ENCODE measurements around the gene TMEM255B.
"Not testable (repeated sequence)": the region's sequence is repeated elsewhere in the genome, so short reads cannot be mapped to it uniquely, and the experiment has no call there.

TMEM255B gene

DNA sequence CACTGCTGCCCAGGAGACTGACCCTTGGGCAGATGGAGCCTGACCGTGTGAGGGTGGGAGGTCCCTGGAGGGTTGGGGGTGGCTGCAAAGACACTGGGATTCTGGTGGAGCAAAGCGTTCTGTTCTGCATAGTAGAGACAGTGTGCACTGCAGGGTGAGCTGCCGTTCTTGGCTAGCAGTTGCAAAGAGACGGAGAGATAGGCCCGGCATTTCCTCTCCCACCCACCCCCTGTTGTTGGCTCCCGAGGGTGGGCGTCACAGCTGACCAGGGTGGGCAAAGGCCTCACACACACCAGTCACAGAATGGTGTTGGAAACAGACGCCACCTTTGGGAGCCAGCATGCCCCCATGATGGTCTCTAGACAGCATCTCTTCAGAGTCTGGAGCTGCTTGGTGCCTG lies 11.4 kb downstream of the TMEM255B start:
- no peak for DNase-seq

DNA sequence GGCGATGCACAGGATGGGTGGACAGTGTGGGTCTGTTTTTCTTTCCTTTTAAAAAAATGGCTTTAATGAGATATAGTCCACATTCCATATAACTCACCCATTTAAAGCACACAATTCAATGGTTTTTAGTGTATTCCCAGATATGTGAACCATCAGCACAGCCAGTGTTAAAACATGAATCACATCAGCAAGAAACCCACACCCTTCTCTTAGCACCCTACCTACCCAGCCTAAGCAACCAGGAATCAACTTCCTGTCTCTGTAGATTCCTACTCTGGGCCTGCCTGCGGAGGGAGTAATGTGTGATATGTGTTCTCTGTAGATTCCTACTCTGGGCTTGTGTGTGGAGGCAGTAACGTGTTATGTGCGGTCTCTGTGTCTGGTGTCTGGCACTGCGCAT lies 11.9 kb downstream of the TMEM255B start:
- DNase-seq = no peak

DNA sequence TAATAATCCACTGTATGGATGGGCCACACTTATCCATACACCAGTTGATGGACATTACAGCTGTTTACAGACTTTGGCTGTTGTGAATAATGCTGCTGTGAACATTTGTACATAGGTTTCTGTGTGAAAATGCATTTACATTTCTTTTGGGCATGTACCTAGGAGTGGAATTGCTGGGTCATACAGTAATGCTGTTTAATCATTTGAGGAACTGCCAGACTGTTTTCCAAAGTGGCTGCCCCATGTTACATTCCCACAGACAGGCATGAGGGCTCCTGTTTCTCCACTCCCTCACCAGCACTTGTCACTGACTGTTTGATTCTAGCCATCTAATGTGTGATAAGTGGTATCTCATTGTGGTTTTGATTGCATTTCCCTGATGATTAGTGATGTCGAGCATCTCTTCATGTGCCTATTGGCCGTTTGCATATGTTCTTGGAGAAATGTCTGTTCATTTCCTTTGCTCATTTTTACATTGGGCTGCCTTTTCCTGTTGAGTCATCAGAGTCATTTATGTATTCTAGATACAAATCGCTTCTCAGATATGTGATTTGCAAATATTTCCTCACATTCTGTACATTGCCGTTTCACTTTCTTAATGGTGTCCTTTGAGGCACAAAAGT lies 12.8 kb downstream of the TMEM255B start:
- DNase-seq = no peak

DNA sequence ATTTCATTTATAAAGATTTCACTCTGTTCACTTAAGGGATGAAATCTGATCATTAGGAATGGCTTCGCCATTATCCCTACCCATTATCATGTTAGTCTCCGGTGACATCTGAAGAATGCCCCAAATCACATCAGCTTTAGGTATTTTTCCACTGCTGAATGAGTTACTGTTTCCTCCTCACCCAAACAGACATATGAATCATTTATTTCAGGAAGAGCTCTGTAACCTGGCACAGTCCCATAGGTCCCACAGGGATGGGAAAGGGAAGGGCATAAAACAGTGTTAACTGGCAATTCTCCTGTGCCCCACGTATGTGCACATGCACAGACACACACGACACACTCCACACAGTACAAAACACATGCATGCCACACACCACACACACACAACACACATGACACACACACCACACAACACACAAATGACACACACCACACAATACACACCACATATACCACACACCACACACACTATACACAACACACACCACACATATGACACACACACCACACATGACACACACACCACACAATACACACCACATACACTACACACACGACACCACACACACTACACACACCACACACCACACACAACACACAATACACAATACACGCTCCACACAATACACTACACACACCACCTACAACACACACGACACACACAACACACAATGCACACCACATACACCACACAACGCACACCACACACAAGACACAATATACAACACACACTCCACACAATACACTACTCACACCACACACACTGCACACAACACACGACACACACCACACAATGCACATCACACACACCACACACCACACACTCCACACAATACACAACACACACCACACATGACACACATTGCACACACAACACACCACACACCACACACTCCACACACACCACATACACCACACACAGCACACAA lies 15.4 kb downstream of the TMEM255B start:
- DNase-seq = no peak

DNA sequence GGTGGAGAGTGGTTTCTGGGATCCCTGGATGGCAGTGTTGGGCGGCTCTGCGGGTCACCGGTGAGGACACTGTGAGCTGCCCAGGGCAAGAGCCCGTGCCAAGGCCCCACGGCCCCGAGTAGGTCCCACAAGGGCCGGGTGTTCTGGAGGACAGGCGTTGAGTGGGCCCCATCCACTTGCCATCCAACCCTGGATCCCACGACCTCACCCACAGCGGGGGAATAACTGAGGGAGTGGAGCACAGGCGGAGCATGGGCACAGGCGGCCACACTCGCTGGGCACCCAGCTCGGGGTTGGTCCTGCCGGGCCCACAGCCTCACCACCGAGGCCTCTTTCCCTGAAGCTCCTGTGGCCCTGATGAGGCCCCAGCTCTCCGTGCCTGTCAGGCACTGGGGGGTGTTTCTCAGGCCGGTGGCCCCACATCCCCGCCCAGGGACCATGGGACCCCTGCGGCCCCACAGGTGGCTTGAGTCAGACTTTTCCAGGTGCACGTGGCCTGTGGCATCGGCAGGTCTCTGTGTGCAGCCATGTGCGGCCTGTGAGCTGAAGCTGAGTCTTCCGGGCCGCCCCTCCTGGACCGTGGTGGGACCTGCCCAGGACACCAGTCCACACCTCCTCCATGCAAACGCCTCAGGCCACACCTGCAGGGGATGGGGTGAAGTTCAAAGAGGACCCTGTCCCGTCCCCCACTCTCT lies 16.6 kb downstream of the TMEM255B start:
- DNase-seq = no peak

DNA sequence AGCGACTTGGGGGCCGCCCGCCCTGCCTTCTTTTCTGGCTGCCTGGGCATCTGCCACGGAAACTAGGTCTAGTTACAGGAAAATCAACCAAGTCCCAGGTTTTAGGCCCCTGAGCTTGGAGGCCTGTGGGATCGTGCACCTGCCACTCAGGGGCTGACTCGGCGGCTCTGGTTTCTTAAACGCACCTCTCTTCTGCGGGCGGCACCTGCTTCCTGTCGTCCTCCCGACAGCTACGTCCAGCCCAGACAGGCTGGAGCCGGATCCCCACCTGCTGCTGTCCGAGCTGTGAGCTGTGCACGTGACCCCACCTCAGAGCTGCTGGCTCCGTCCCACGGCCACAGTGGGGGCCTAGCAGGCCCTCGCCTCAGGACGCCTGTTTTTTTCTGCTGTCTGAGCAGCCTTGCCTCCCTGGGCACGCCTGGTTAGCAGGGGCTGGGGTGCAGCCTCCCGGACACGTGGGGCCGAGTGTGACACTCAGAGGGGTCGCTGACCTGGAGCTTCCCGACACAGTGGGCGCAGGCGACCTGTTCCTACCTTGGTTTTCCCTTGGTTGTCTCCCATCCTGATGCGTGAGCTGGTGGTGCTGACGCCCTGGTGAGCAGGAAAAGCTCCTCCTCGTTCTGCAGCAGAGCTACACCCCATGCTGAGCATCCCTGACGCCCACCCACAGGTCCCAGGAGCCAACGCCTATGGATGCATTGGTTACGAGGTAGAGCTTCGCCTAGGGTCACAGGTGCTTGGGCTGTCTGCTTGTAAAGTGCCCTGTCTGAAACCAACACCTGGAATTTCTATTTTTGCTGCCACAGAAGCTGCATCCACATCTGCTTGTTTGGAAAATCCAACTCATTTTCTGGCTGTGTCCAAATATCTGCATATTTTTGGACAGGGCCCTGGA lies 17.5 kb downstream of the TMEM255B start:
- no peak for DNase-seq

DNA sequence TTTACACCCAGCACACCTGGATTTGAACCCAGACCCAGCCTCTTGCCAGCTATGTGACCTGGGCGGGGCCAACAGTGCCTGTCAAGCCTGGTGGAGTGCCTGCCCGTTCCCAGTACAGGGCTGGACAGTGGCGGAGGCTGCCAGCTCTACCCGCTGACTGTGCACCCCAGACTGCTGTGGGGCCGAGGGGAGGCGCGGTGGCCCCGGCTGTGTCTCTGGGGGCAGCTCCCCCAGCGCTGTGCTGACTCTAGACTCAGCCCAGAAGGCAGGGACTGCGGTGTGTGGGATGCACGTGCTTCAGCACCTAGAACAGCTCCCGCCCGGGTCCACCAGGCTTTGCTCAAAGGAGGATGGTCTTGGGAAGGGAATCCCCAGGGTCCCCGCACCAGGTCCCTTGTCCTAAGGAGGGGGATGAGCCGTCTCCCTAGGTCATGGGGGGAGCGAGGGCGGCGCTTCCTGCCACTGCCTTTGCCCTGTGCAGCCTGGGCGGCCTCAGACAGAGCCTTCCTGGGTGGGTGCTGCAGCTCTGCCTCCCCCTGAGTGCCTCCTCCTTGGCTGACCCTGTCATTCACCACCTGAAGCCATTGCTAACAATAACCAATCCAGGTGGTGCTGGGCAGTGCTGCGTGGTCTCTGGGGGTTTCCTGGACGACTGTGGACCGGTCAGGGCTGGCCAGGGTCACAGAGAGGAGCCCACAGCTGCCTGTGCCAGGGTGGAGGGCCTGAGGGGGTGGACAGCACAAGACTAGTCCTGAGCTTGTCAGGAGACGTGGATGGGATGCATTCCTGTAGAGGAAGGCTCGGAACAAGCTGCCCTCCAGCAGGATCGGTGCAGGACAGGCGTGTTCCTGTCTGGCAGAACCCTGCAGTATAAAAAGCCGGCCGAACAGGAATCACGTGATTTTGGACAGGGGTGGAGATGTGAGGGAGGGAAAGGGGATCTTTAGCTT lies 18.6 kb downstream of the TMEM255B start:
- peak; percentile 17 for DNase-seq

DNA sequence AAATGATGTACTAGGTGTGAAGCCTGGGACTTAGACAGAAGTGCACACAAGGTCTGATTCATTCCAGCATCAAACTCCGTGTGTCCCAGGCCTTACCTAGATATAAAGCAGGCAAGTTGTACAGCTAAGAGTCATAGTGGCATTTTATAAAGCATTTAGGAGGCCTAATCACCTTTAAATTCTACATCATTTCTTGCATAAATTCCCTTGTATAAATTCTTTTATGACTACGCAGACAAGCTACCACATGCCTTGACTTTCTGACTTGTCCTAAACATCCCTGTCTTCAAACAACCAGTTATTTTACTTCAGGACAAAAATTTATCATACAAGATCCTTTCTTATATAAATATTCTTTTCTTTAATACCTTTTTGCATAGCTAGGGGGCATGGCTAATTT lies 22.5 kb downstream of the TMEM255B start:
- DNase-seq = no peak

DNA sequence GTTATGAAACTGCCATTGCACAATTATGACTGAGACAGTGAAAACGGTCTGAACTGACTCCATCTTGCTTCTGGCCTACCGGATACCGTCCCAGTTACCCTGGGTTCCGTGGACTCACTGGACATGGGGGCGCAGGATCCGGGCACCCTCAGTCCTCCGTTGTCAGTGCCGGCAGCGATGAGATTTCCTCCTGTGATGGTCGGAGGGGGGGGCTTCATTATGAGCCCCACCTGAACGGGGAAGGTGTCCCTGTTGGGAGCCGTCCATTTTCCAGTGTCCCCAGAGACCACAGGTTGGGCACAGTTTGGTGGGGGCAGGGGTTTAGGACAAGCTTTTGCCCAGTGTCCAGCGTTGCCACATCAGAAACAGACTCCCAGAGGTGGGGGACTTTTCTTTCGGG lies 23.4 kb downstream of the TMEM255B start:
- DNase-seq = no peak

DNA sequence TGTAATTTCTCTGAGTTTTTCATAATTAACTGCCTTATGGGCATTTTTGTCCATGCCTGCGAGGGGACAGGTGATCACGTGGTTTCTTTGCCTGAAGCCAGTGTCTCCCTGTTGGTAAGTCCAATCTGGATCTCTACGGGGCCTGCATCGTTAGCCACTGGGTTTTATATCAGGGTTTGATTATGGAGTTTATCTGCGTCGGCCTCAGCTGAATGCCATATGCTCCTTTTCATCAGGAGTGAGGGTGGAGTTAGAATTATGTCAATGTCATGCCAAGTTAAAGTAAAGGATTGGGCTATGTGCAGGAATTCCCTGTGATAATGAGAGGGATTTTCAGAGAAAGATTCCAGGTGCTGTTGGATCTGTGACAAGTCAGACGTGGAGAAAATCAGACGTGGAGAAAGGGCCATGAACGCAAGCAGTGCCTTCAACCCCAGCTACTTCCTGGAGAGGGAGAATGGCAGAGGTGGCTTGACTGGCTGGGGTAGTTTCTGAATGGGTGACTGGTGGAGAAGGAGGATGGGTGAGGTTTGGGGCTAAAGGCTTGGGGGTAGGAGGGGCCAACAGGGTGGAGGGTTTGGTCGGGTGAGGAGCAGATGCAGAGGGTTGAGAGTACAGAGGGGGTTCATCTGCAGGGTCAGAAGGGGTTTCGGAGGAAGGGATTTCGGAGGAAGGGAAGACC lies 24.3 kb downstream of the TMEM255B start:
- DNase-seq = no peak

DNA sequence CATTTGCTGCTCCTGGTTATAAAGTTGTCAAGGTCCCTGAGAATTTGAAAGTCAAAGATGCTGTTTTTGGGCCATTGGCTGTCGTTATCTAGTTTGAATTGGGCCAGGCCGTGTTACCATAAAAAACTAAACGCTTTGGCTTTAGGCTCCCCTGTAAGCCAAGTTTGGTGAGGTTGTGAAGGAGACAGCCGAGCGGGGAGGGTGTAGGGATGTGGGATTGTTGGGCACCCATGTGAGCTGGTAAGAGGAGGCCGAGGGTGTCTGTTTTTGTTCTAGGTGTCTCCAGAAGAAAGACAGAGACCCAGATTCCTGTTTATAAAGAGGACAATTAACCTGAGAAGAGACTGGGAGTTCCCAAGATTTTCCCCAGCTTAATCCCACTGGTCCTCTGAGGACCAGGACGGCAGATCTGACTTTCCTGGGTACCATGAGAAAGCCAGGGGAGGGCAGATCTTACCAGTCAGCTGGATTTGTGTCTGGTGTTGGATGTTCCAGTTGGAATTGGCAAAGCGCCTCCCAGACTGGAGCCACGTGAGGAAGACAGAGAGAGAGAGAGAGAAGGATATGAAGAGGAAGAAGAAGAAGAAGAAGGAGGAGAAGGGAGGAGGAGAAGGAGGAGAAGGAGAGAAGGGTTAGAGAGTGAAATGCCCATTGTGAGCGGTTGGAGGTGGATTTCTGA lies 25.1 kb downstream of the TMEM255B start:
- DNase-seq = no peak

DNA sequence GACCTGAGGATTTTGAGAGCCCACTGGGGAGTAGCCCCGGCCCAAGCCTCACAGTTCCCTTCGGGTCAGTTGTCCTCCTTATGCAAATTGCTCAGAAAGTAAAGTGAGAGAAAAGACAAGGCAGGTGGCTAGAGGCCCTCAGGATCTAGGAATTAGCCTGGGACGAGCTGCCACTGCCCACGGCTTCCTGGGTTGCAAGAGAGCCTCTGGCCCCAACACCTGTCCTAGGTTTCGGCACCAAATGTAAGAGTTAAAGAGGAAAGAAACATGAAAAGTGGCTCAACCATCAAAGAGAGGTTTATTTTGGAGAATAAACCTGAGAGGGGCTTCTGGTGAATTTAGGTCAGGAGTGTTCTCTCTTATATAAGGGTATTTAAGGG lies 25.6 kb downstream of the TMEM255B start:
- no peak for DNase-seq

DNA sequence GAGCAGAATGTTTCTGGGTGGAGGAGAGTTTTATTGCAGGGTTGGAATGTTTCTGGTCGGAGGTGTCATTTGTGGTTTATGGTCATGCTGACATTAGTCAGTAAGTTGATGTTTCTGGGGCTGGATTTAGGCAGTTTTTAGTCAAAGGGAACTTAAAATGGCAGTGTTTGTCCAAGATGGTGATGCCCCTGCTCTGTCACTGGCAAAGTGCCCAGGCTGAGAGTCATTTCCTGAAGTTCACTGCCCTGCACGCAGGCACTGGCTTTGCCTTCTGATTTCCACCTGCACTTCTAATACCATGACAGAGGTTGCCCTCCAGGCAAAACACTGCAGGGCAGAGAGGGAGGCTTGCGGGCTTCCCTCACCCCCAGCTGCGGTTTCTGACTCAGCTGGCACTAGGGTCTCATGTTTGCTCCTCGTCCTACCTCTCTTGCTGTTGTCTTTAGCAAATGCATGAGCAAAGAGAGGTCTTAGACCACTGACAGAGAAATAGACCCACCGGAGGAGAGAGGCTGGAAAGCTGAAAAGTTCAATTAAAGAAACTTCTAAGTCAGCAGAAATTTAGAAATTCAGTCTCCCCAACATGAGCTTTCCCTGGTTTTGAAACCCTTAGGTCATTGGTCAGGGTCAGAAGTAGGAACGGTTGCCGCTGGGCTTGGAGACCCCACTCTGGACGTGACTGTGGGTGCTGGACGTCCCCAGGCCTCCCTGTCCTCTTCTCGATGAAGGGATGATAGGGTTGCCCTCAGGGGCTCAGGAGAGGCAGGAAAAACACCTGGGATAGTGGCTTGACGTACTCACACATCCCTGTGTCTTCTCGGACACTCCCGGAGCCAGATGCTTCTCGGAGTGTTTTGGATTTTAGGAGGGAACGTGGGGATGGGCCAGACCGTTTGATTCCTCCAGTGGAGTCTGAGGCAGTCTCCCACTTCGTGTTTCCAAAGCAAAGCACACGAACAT lies 26.3 kb downstream of the TMEM255B start:
- DNase-seq = no peak

DNA sequence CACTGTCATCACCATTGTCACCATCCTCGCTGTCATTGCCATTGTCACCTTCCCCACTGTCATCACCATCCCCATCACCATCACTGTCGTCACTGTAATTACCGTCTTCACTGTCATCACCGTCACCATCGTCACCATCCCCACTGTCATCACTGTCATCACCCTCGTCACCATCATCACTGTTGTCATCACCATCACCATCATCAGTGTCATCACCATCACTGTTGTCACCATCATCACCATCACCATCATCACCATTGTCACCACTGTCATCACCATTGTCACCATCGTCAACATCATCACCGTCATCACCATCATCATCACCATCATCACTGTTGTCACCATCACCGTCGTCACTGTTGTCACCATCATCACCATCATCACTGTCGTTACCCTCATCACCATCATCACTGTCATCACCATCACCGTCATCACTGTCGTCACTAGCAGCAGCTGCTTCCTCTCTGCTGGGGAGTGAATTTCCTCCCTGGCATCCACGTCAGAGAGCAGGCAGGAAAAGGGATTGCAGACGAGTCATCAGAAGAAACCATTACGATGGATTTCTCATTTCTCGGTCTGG lies 27.3 kb downstream of the TMEM255B start:
- DNase-seq = no peak

DNA sequence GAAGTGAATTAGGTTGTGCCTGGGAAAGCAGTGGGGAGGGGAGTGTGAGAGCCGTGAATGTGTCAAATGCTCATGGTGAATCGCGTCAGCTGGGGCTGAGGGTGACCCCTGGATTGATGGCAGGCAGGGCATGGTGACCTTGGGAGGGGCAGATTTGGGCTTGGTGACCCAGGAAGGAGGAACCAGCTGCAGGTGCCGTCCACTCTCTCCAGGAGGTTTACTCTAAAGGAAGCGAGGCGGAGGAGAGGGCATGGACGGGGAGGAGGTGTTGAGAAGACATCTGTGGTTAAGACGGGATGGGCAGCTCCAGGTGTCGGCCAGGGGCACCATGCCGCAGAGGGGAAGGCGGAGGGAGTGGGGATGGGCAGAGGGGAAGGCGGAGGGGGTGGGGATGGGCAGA lies 28.7 kb downstream of the TMEM255B start:
- no peak for DNase-seq

DNA sequence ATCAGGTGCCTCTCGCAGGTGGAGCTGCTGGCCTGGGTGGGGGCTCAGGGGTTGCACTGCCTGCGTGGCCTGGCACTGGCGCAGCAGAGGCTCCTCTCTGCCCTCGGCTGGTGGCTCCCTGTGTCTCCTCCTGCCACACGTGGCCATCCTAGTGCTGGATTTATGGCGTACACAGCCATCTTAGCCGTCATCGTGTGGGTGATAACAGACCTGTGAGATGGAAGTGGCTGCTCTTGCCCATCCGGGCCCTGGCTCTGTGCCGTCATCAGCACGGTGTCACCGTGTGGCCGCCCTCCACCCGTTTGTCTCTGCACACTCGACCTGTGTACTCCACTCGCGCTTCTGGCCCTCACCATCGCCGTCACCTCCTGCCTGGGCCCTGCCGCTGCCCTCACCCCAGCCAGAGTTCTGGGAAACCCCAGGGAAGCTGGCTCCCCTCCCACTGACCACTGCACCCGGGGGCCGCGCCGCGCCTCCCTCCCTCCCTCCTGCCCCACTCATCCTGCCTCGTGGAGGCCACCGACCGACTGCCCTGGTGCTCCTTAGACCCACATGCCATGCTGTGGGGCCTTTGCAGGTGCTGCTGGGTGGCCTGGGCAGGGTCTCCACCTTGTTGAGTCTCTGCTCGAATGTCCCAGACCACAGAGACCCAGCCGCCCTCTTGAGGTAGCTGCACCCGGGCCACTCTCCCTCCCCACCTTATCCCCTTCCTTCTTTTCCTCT lies 29.5 kb downstream of the TMEM255B start:
- DNase-seq = no peak

DNA sequence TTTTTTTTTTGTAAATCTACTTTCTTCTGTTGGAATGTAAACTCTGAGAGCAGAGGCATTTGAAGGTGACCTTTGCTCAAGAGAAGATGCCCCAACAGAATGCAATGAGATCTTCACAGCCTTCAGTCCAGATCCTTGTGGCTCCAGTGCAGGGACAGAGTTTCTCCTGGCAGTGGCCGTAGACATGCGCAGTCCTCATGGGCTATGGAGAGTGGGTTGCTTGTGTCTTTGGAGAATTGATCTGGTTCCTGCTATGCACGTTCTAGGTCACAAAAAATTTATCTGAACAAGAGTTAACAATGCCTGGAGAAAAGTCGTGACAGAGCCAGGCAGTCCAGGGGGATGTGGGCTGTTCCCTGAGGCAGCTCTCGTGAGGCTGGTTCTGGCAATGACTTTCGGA lies 30.1 kb downstream of the TMEM255B start:
- no peak for DNase-seq

DNA sequence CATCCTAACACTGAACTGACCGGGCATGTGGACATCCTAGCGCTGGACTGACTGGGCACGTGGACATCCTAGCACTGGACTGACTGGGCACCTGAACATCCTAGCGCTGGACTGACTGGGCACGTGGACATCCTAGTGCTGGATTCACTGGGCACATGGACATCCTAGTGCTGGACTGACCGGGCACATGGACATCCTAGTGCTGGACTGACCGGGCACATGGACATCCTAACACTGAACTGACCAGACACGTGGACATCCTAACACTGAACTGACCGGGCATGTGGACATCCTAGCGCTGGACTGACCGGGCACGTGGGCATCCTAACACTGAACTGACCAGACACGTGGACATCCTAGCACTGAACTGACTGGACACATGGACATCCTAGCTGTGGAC lies 30.9 kb downstream of the TMEM255B start:
- DNase-seq = not testable (repeated sequence)

Data from stimulated activated CD4-positive, alpha-beta T cell treated with anti-CD3 and anti-CD28 coated beads, Interleukin-15, amount 100 ng/mL, for 24 hours (primary cell).